Stimulated activated CD8-positive, alpha-beta memory T cell treated with anti-CD3 and anti-CD28 coated beads, Interleukin-4, amount 100 ng/mL, for 1 hour (primary cell): Measurements from ENCODE around the gene PTPRN2.
"Not testable (repeated sequence)": the region's sequence is repeated elsewhere in the genome, so short reads cannot be mapped to it uniquely, and the experiment has no call there.

ENCODE experiments used
- DNase-seq, 2 donors: peaks; one replicate each; pipeline ENCODE4 v3.0.0-alpha.2; 2020; ENCODE audit warnings: low read depth in 2 of 2, low spot score in 1 of 2

The PTPRN2 gene

GRCh38 chr7:158390460-158390859 lies 197.2 kb downstream of the PTPRN2 start:
- DNase-seq = no peak

DNA sequence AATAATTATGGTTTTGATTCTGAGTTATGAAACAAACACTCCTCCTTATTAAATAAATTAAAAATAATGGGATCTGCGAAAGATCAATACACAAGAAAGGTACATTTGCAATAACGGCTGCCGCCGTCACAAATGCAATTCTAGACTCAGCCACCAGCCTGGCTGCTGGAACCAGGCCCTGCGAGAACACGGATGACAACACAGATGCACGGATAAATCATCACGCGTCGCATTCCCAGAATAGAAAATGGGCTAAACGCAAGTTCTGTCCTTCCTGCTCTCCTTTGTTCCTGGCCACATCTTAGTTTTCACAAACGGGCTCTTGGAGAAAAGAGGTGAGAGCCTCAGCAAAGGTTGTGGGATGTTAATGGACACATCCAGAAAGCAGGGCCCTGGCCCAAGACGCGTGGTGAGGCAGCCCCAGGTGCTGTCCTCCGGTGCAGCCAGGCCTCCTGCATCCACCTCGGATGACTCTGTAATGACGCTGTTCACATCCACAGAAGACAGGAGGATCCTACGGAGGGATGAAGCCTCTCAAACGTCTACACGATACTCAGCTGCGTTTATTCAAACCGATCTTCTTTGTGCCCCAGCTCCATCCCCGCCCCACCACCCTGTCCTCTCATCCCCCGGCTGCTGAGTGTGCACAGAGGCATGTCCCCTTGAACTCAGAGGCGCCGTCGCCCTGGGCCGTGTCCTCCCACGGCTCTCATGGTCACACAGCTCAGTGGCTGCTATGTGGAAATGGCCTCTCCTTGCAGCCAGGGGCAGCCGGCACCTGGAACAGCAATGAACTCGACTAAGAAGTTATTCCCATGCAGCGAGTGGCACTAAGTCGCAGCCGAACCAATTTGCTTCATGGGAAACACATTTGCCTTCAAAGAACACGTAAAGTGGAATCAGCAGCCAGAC lies 197.9 kb downstream of the PTPRN2 start:
- DNase-seq = no peak

GRCh38 chr7:158388928-158389327 lies 198.7 kb downstream of the PTPRN2 start:
- DNase-seq = no peak

- no peak for DNase-seq
These were observed 199.6 kb downstream of the PTPRN2 start for GRCh38 chr7:158388072-158388471.

- no peak for DNase-seq
These were observed 200.1 kb downstream of the PTPRN2 start for GRCh38 chr7:158387546-158387891.

- no peak for DNase-seq
These were observed 200.6 kb downstream of the PTPRN2 start for GRCh38 chr7:158386866-158387545.

- no peak for DNase-seq
These were observed 201.3 kb downstream of the PTPRN2 start for GRCh38 chr7:158386355-158386618.

- not testable (repeated sequence) for DNase-seq
These were observed 201.9 kb downstream of the PTPRN2 start for GRCh38 chr7:158385496-158386354.

- DNase-seq = no peak
These were observed 202.9 kb downstream of the PTPRN2 start for GRCh38 chr7:158384746-158385145.

GRCh38 chr7:158383665-158384064 lies 204.0 kb downstream of the PTPRN2 start:
- no peak for DNase-seq

DNA sequence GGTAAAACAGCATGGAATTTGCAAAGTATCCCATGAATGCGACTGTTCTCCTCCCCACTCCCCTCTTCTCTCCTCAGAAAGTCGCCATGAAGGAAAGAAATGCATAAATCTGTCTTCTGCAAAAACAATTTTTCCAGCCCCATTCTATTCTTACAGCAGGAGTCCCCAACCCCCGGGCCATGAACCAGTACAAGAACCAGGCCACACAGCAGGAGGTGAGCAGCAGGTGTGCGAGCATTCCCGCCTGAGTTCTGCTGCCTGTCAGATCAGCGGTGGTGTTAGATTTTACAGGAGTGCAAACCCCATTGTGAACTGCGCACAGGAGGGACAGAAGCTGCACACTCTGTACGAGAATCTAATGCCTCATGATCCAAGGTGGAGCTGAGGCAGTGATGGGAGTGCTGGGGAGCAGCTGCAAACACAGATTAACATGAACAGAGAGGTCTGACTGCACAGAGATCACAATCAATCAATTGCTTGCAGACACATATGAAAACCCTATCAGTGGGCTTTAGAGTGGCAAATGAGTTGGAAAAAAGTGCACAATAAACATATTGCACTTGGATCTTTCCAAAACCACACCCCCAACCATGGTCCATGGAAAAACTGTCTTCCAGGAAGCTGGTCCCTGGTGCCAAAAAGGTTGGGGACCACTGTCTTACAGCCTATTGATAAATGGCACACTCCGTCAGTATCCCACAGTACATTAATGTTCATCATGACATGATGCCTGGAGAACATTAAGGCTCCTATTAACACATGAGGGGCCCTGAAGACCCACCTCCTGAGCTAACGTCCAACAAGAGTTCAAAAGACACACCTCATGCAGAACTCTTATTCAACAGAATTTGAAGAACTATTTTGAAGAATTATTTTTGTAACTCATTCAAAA lies 205.0 kb downstream of the PTPRN2 start:
- no peak for DNase-seq

- no peak for DNase-seq
These were observed 205.7 kb downstream of the PTPRN2 start for GRCh38 chr7:158381956-158382355.

GRCh38 chr7:158378978-158379377 lies 208.6 kb downstream of the PTPRN2 start:
- DNase-seq = no peak

DNA sequence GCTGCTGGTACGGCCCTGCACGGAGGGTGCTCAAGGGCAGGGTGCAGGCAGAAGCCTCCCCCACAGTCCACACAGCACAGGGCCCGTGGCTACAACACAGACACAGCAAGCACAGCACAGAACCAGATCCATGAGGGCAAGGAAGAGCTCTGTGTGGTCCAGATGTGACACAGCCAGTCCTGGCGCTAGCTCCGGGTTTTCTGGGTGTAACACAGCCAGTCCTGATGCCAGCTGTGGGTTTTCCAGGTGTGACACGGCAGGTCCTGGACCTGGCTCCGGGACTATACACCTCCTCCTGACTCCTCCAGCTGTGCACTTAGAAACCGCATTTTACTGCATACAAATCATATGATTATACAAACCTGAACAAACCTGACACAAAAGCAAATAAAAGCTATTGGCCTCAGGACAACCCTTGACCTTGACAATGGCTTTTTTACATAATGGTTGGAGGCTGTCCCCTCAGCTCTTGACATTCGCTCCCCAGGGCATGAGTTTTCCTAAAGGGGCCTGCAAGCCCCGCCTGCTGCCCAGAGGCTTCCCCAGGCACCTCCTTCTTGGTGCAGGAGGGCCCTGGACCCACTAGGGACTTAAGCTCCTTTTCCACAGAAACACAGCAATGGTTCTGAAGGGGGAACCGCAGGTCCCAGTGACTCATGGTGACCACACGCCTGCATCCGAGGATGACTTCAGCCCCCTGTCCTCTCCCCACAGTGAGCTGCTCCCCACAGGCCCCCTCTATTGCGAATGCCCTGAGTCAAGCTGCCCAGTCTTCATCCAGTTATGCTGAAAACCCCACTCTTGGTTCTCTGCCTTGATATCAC lies 209.6 kb downstream of the PTPRN2 start:
- no peak for DNase-seq

- not testable (repeated sequence) for DNase-seq
These were observed 210.8 kb downstream of the PTPRN2 start for GRCh38 chr7:158376839-158377186.

DNA sequence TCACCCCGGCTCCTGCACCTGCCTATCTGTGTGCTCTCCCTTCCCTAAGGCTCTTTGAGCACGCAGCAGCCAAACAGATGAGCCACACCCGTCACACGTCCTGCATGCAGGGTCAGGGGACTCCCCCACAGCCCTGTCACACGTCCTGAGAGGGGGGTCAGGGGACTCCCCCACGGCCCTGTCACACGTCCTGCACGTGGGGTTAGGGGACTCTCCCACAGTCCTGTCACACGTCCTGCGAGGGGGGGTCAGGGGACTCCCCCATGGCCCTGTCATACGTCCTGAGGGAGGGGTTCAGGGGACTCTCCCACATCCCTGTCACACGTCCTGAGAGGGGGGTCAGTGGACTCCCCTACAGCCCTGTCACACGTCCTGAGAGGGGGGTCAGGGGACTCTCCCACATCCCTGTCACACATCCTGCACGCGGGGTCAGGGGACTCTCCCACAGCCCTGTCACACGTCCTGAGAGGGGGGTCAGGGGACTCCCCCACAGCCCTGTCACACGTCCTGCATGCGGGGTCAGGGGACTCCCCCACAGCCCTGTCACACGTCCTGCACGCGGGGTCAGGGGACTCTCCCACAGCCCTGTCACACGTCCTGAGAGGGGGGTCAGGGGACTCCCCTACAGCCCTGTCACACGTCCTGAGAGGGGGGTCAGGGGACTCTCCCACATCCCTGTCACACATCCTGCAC lies 211.3 kb downstream of the PTPRN2 start:
- DNase-seq = not testable (repeated sequence)

DNA sequence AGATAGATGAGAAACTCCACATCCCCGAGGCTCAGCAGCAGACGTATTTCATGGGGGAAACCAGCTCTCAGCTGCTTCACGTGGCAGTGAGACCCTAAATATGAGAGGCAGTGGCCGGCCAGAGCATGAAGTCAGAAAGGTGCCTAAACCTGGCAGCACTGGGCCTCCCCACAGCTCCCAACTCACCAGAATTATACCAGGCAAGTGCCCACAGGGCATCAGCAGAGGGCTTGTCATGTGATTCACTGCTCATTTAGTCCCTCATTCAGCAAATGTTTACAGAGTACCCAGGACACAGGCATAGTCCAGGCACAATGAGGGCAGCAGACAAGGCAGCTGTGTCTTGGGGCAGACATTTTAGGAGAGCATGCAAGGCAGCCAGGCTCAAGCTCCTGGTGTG lies 212.6 kb downstream of the PTPRN2 start:
- no peak for DNase-seq

- DNase-seq = no peak
These were observed 213.0 kb downstream of the PTPRN2 start for GRCh38 chr7:158374586-158374985.

GRCh38 chr7:158374146-158374545 lies 213.5 kb downstream of the PTPRN2 start:
- DNase-seq = no peak
